GM18520 (cell line): ENCODE data around the gene HSPG2.
"Not testable (repeated sequence)": the region's sequence is repeated elsewhere in the genome, so short reads cannot be mapped to it uniquely, and the experiment has no call there.

Experiments
- ATAC-seq: cut with Tn5 transposase; IDR thresholded peaks from one replicate; pipeline ENCODE4 v1.9.1; 2021; ENCODE audit not compliant: unreplicated experiment

Gene HSPG2

DNA sequence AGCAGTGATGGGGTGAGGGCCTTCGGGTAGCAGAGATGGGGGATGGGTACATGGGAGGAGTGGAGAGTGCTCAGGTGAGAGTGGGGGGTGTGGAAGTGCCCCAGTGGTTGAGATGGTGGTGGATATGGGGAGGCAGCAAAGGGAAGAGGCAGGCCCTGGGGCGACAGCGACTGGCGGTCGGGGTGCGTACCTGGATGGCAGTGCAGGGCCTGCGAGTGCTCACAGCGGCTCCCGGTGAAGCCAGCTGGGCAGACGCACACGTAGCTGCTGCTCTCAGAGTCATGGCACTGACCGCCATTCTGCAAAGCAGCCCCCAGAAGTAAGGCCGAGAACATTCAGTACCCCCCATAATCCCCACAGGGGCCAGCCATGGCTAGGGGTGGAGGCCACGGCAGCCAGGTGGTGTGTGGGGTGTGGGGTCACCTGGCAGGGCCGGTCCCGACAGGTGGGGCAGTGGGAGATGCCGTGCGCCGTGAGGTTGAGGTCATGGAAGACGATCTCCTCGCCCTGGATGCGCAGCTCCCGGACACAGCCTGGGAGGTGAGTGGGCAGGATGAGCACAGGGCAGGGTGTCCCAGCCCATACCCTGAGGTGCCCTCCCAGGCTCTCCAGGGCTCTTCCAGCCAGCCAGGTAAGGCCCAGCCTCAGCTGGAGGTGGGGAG, 106.2 kb downstream of the HSPG2 start:
- ATAC-seq = no peak

DNA sequence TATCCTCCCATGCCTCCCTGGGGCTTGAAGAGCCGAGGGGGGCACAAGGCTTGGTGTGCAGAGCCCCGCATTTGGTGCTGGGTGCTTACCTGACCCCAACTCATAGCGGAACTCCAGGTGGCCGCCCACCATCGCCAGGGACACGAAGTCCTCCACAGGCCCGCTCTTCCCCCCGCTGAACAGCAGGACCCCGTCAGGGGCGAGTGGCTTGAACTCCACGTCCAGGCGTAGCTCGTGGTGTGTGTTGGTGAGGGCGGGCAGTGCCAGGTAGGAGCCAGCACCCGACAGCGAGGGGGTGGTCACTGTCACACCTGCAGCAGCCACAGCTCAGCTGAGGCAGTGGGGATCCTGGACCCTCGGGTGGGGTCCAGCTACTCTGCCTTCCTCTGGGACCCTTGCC, 107.8 kb downstream of the HSPG2 start:
- ATAC-seq = no peak

DNA sequence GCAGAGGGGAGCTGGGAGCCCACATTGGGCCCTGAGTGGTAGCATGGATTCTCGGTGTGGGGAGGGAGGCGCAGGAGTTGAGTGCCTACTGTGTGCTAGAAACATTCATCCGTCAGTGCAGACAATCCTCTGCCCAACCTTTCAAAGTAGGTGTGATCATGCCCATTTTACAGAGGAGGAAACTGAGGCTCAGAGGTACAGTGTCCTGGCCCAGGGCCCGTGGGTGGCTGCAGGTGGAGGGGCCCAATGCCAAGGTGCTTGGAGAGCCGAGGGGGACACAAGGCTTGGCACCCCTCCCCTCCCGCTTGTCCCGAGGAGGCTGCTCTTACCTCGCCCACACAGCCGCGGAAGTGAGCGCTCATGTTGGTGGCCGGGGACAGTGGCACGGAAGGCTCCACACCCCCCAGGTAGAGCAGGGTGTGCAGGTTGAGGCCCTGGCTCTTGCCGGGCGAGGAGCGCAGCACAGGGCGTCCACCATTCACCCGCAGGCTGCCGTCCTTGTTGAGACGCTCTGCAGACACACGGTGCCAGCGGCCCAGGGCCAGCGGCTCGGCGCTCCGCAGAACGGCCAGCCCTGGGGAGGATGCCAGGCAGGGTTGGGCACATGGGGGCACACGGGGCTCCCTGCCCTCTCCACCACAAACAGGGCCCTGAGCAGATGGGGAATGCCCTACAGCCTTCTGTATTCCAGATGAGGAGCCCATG, 108.5 kb downstream of the HSPG2 start:
- no peak for ATAC-seq

DNA sequence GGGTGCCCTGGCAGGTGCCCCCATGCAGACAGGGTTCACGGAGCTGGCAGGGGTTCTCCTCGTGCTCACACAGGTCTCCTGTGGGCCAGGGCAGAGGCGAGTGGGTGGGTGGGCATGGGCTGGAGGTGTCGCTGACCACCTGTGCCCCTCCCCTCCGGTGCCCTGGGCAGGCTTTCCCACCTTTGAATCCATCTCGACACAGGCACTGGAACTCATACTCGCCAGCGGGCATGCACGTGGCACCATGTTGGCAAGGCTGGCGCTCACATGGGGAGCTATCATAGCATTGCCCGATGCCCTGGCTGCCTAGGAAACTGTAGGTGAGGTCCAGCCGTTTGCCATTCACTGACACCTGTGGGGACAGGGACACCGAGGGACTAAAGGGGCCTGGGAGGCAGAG, 109.0 kb downstream of the HSPG2 start:
- no peak for ATAC-seq

DNA sequence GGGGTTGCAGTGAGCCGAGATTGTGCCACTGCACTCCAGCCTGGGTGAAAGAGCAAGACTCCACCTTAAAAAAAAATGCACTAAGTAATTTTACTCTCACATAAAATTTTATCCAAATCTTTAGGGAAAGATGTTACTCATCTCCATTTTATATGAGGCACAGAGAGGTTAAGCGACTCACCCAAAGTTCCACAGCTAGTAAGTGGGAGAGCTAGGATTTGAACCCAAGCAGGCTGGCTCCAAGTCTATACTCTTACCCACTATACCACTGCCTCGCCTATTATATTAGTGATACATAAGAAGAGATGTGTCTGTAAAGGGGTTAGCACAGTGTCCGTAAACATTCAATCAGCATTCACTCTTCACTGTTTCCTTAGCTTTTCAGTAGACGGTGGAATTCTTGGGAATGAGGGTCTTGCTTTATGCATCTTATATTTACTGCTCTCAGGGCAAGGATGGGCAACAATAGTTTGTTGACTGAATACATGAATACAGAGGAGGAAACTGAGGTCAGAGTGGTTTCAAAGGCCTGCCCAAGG, 109.9 kb downstream of the HSPG2 start:
- no peak for ATAC-seq

DNA sequence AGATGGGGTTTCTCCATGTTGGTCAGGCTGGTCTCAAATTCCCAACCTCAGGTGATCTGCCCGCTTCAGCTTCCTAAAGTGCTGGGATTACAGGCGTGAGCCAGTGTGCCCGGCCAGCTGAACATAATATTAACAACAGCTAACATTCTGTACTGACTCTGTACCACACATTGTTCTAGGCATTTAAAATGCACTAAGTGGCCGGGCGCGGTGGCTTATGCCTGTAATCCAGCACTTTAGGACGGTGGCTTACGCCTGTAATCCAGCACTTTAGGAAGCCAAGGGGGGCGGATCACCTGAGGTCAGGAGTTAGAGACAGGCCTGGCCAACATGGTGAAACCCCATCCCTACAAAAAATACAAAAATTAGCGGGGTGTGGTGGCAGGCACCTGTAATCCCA, 110.4 kb downstream of the HSPG2 start:
- not testable (repeated sequence) for ATAC-seq

DNA sequence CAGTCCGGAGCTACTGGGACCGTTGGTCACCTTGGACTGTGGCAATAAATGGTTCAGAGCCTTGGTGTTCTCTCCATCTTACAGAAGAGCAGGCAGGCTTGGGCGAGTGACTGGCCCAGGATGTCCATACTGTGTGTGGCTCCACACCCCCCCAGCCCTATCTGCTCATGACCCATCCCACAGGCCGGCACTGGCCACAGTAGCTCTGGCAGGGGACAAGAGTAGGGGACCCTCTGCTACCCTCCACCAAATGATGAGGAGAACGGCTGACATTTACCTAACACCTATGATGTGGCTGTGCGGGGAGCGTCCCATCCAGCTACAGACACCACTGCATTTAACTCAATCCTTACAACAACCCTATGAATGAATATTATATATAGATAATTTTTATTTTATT, 111.7 kb downstream of the HSPG2 start:
- ATAC-seq = no peak

DNA sequence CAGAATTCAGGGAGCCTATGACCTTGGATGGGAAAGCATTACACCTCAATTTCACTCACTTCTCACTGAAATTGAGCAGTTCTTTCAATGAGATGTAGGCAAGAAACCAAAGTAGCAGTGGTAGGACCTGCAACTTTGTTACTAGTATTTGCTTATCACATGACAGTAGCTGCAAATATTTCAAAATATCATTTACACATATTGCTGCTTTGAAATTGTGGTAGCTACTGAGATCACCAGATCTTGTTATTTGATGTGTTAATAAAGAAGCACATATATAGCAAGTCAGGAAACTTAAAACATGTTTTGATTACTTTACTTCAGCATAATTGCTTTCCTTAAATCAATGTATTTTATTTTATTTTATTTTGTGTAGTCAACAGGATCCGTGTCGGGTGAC, 112.2 kb downstream of the HSPG2 start:
- no peak for ATAC-seq

DNA sequence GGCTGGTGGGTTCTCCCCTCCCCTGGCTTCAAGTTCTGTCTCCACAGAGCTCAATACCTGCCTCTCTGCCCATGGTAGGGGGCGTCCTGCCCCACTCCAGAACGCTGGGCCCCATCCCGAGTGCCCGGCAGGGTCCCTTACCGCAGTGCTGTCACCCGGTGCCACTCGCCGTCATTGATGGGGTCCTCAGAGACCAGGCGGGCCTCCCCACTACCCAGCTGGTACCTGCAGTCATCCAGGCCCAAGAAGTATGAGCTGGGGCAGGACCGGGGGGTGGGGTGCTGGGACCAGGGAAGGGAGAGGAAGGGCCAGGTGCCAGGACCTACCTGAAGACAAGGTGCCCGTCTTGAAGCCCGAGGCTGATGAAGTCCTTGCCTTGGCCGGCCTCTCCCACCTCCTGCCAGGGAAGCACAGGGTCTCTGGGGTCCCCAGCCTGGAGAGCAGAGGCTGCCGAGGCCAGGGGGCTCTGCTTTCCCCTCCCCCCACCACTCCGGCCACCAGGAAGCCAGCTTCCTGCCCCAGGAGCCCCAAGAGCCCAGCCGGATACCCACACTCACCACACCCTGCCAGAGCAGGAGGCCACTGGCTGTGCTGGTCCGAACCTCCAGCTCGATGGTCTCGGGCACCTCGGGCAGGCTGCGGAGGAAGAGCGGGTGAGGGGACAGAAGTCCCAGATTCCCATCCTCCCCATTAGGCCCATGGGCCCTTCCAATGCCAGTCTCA, 113.0 kb downstream of the HSPG2 start:
- ATAC-seq = no peak

DNA sequence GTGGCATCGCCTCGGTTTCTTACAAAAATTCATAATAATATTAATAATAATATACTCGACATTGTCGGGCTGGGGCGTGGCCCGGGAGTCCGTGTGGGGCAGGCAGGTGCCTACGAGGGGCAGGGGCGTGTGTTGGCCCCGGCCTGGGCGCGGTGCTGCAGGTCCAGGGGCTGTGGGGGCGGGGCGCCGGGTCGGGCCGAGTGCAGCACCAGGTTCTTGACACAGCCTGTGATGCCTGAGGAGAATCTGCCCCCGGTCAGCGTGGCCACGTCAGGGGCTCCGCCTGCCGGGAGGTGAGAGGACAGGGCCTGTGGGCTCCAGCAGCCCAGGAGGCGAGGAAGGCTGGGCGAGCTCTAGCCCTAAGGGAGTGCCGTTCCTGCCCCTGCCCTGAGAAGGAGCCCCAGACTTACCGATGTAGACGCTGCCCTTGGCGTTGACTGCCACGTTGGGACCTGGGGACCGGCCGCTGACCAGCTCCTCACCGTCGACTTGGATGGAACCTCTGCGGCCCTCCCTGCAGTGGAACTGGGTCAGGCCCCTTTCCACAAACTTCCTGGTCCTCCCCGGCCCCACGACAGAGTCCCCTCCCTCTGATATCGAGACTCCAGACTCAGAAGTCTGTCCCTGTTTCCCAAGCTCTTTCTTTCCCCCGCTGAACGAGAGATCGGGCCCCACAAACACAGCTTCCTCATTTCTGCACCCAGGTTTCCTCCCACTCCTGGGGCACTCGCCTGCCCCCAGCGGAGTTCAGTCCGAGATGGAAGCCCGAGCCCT, 113.7 kb downstream of the HSPG2 start:
- ATAC-seq = no peak

DNA sequence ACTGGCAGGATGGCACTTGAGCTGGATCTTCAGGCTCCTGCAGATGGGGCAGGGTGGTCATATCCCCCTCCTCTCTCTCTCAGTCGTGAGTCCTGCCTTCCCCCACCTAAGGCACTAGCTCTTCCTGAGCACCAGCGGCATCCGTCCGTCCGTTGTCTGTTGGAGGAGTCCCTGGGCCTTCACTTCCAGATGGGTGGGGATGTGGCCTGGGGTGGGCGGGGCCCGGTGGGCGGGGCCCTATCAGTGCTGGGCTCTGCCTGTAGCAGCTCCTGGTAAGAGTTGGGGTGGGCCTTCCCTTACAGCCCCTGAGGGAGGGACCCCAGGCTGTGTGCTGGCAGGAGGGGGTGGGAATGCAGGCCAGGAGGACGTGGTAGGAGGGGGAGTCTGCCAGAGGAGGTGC, 114.8 kb downstream of the HSPG2 start:
- ATAC-seq = no peak

DNA sequence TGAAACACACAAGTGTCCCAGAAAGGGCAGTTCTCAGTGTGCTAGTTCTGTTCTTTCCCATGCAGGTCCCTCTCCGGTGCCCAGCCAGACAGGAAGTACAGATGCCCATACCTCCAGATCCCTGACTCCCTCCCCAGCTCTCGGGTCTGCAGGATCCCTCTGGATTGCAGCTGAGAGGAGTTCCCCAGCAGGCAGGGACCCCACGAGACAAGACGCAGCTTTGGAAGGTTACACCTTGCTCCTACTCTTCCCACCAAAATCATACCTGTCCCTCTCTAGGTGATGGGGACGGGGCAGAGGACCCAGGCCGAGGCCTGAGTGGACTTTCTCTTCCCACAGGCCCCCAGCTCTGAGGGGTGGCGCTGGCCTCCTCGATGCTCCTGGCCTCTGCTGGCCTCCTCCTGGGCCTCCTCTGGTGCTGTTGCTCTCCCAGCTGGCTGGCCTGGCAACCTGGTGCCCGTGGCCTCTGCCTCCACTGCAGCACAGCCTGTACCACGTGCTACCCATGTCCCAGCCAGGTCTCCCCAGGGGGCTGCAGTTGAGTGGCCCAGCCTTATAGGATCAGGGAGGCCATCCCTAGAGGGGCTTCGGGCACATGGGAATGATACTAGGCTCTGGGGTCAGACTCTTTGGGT, 115.6 kb downstream of the HSPG2 start:
- ATAC-seq = no peak

DNA sequence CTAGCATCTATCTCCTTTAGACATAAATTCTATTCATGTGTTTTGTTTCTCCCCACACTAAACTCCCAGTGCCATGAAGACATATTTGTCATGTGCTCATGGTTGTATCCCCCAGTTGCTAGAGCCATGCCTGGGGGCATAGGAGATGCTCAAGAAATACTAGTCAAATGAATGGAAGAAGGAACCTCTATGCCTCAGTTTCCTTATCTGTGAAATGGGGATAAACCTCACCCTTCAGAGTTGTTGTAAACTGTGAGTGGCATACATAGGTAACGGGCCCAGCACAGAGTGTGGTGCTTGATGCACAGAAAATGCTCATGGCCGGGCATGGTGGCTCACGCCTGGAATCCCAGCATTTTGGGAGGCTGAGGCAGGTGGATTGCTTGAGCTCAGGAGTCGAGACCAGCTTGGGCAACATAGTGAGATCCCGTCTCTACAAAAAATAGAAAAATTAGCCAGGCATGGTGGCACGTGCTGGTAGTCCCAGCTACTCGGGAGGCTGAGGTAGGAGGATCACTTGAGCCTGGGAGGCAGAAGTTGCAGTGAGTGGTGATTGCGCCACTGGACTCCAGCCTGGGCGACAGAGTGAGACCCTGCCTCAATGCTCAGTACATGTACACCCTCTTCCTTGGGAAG, 116.4 kb downstream of the HSPG2 start:
- ATAC-seq = no peak

DNA sequence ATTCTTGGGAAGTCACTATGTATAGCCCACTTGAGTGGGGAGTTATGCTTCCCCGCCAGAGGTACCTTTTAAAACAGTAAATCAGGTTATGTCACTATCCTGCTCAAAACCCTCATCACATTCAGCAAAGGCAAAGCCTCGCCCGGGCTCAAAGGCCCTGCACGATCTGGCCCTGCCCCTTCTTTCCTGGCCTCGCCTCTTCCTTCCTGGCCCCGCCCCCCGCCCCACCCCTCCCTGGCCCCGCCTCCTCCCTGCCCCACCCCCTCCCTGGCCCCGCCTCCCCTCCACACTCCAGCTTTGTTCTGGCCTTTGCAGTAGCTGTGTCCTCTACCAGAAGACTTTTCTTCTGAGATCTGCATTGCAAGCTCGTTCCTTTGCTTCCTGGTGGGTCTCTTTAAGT, 118.5 kb downstream of the HSPG2 start:
- ATAC-seq = no peak

DNA sequence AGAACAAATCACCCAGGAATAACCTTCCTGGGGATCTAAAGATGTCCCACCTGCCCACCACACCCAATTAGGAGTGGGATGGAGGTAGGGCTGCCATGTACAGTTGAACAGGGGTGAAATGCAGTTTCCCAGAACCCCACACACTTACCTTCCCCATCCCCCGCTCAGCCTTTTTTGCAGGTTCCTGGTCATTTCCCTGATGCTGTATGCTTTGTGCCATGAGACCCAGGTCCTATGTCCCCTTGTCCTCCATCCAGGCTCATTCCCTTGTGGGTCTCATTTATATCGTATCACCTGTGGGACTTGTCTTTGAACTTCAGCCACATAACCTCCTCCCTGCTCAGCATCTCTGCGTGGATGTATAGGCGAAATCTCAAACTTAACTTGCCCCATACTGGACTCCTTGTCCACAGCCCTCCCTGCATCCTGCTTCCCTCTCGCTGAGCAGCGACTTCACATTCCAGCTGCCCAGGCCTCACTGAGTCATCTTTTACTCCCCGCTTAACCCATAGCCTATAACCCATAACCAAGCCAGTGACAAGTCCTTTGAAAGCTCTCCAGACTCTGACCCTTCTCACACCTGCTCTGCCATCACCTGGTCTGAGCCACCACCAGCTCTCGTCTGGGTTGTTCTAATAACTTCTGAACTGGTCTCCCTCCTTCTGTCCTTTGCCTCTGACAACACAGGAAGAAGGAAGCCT, 120.4 kb downstream of the HSPG2 start:
- ATAC-seq = no peak

DNA sequence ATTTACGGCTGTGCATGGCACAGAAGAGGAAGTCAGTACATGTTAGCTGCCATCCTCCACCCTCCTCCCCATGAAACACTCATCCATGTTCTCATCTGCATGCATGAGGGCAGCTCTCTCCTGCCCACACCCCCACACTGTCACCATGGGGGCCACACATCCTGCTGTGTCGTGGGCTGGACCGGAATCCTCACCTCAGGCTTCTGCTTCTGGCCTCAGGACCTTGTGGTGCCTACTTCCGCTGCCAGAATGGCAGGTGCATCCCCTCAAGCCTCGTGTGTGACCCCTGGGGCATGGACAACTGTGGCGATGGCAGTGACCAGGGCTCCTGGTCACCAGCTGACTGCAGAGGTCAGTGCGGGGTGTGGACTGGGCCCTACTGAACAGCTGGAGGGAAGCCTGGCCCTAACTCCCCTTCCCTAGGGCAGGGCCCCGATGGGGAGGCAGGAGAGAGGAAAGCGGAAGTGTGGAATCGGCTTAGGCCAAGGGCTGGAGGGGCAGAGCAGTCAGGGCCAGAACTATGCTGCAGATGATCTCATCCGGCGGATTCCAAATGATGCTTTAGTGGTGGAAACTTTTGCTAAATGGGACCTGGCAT, 121.3 kb downstream of the HSPG2 start:
- no peak for ATAC-seq

DNA sequence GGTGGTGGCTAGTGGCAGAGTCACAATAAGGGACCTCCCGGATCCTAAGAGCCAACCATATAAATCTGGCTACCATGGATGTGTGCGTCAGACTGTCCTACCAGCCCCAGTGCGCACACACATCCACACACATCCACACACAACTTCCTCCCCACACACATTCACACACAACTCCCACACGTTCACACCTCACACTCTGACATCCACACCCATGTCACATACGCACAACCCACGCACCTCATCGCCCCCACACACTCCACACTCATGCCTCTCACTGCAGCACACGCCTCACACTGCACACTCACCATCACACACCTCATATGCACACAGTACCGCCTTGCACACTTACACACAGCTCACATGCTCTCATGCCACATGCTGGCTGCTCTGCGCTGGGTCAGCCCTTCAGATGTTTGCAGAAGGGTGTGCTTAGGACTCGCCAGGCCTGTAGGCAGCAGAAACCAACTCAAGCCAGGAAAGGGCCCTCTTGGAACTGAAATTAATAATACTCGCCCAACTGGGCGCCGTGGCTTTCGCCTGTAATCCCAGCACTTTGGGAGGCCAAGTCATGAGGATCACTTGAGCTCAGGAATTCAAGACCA, 122.0 kb downstream of the HSPG2 start:
- ATAC-seq = no peak

DNA sequence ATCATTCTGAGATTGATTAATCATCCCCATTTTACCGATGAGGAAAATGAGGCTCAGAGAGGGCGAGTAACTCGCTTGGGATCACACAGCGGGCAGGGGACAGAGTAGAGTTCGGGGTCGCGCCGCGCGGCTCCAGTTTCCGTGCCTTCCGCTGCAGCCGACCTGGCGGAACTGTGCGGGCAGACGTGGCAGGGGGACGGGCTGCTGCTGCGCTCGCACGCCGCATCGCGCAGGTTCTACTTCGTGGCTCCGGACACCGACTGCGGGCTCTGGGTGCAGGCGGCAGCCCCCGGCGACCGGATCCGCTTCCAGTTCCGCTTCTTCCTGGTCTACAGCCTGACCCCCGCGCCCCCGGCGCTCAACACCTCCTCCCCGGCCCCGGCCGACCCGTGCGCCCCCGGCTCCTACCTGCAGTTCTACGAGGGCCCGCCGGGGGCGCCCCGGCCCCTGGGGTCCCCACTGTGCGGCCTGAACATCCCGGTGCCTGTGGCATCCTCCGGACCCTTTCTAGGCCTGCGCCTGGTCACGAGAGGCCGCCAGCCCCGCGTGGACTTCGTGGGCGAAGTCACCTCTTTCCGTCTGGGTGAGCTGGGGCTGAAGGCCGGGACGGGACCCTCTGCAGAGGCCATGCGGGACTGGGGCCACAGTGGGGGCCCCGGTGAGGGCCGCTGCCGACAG, 122.7 kb downstream of the HSPG2 start:
- ATAC-seq = no peak
